ENCODE measurements around the gene CLTC.

CLTC gene

DNA sequence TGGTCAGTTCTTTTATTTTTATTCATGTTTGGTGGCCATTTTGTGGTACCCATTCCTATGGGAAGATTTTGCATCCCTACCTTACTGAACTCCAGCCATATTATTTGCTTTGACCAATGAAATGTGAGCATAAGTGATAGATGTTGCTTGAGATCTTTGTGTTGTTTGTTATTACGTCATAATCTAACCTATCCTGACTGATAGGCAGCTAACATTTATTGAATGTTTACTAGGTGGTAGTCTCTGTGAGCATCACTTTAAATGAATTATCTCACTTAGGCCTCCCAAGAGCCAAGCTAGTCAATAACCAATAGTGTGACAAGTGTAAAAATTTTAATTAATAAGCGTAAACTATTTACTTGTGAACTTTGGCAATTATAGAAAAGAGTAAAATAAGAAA is 125.3 kb downstream of the CLTC start:
- no peak overlapping the region for H3K4me3 ChIP-seq (ENCODE audit: low read length)
- no peak for TF ChIP-seq ZNF274 (IDR thresholded peaks at IDR 0.05; ENCODE audit: low read depth, low read length)
